Activated T-helper 1 cell treated with anti-CD3 and anti-CD28 coated beads, Interleukin-2, amount 50 U/mL, for 16 hours (primary cell): ENCODE results near the gene GIMAP4.
"Not testable (repeated sequence)": the region's sequence is repeated elsewhere in the genome, so short reads cannot be mapped to it uniquely, and the experiment has no call there.

Source experiments
- DNase-seq, 2 donors: peaks; one replicate each; pipeline ENCODE4 v3.0.0-alpha.2; 2020; ENCODE audit warnings: low read depth in 1 of 2, low spot score in 1 of 2

The GIMAP4 gene

GRCh38 chr7:150579979-150580637 is 12.9 kb downstream of the GIMAP4 start:
- DNase-seq = not testable (repeated sequence)

- DNase-seq = no peak
These were observed 13.6 kb downstream of the GIMAP4 start for GRCh38 chr7:150580638-150581394.

- DNase-seq = no peak
These were observed 18.0 kb downstream of the GIMAP4 start for GRCh38 chr7:150585199-150585598.

GRCh38 chr7:150586068-150586784 is 19.0 kb downstream of the GIMAP4 start:
- no peak for DNase-seq

- no peak for DNase-seq
These were observed 19.6 kb downstream of the GIMAP4 start for GRCh38 chr7:150586785-150587152.

- DNase-seq = no peak
These were observed 20.4 kb downstream of the GIMAP4 start for GRCh38 chr7:150587551-150587950.

- no peak for DNase-seq
These were observed 27.6 kb downstream of the GIMAP4 start for GRCh38 chr7:150594805-150595204.

- DNase-seq = no peak
These were observed 28.2 kb downstream of the GIMAP4 start for GRCh38 chr7:150595361-150595760.

GRCh38 chr7:150603600-150603999 is 36.4 kb downstream of the GIMAP4 start:
- DNase-seq = not testable (repeated sequence)

- DNase-seq = no peak
These were observed 43.0 kb downstream of the GIMAP4 start for GRCh38 chr7:150610233-150610632.

- no peak for DNase-seq
These were observed 45.7 kb downstream of the GIMAP4 start for GRCh38 chr7:150612925-150613324.

- no peak for DNase-seq
These were observed 46.7 kb downstream of the GIMAP4 start for GRCh38 chr7:150613880-150614279.

GRCh38 chr7:150614426-150614825 is 47.2 kb downstream of the GIMAP4 start:
- not testable (repeated sequence) for DNase-seq

- not testable (repeated sequence) for DNase-seq
These were observed 48.1 kb downstream of the GIMAP4 start for GRCh38 chr7:150615221-150615755.

- no peak for DNase-seq
These were observed 52.9 kb downstream of the GIMAP4 start for GRCh38 chr7:150620061-150620460.

- DNase-seq = no peak
These were observed 53.6 kb downstream of the GIMAP4 start for GRCh38 chr7:150620617-150621371.

- DNase-seq = no peak
These were observed 54.2 kb downstream of the GIMAP4 start for GRCh38 chr7:150621376-150621775.
